Measurements from ENCODE around the gene SERINC5.
A peak's percentile ranks its signal among the peaks of the same experiment; 100 is the strongest.
"Not testable (repeated sequence)": the region's sequence is repeated elsewhere in the genome, so short reads cannot be mapped to it uniquely, and the experiment has no call there.

The SERINC5 gene

GRCh38 chr5:80168388-80169028 lies 87.3 kb downstream of the SERINC5 start:
- Mint-ChIP-seq H3K9me3 (no peaks in the 10 kb centered on the region), H3K27me3 (no peaks in the 10 kb centered on the region), H3K27ac (peak overlapping the region; percentile 50), H3K4me1 (peaks cover 42% of the 10 kb centered on the region), H3K4me3 (no peak overlapping the region), H3K36me3 (ENCODE audit: low read depth) (peaks cover 49% of the 10 kb centered on the region)
- DNase-seq (no peak), ATAC-seq (peak; percentile 57)

GRCh38 chr5:80165452-80165851 lies 90.4 kb downstream of the SERINC5 start:
- Mint-ChIP-seq H3K4me3 (no peak overlapping the region), H3K36me3 (ENCODE audit: low read depth) (peaks cover 60% of the 10 kb centered on the region), H3K4me1 (peaks cover 43% of the 10 kb centered on the region), H3K27me3 (no peaks in the 10 kb centered on the region), H3K27ac (no peak overlapping the region), H3K9me3 (no peaks in the 10 kb centered on the region)
- DNase-seq (no peak), ATAC-seq (no peak)

- Mint-ChIP-seq H3K36me3 (ENCODE audit: low read depth) (peaks cover 56% of the 10 kb centered on the region), H3K27me3 (no peaks in the 10 kb centered on the region), H3K9me3 (no peaks in the 10 kb centered on the region), H3K4me3 (no peak overlapping the region), H3K27ac (no peak overlapping the region), H3K4me1 (peaks cover 34% of the 10 kb centered on the region)
- ATAC-seq (no peak), DNase-seq (no peak)
Measured at GRCh38 chr5:80161165-80161564, 94.7 kb downstream of the SERINC5 start.

DNA sequence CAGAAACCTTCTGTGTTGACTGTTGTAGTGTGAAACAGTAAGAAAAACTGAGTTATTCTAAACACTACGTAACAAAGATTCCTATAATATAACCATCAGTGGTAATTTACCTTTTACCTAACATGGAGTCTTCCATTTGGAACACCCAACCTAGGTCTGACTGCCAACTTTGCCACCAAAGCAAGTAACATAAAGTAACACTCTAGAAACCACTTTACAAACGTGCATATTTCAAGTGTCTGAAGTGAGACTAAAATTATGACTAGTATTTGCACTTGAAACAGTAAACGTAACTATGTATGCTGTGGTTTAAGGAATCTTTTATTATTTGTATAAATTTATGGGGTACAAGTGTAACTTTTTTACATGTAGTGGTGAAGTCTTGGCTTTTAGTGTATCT lies 95.6 kb downstream of the SERINC5 start:
- Mint-ChIP-seq H3K36me3 (ENCODE audit: low read depth) (peaks cover 52% of the 10 kb centered on the region), H3K27me3 (no peaks in the 10 kb centered on the region), H3K9me3 (no peaks in the 10 kb centered on the region), H3K4me3 (no peak overlapping the region), H3K27ac (no peak overlapping the region), H3K4me1 (peaks cover 27% of the 10 kb centered on the region)
- no peak for ATAC-seq
- DNase-seq = no peak

GRCh38 chr5:80159133-80159815 lies 96.6 kb downstream of the SERINC5 start:
- no peak overlapping the region for H3K4me3 Mint-ChIP-seq
- H3K36me3 Mint-ChIP-seq (ENCODE audit: low read depth) = peaks cover 51% of the 10 kb centered on the region
- DNase-seq (no peak), ATAC-seq (peak; percentile 46)
- H3K4me1 Mint-ChIP-seq = peaks cover 23% of the 10 kb centered on the region
- no peaks in the 10 kb centered on the region for H3K9me3 Mint-ChIP-seq
- H3K27me3 Mint-ChIP-seq = no peaks in the 10 kb centered on the region
- H3K27ac Mint-ChIP-seq = no peak overlapping the region

GRCh38 chr5:80156156-80156555 lies 99.7 kb downstream of the SERINC5 start:
- ATAC-seq (no peak), DNase-seq (no peak)
- H3K4me3 Mint-ChIP-seq = no peak overlapping the region
- H3K4me1 Mint-ChIP-seq = peaks cover 47% of the 10 kb centered on the region
- peaks cover 30% of the 10 kb centered on the region for H3K36me3 Mint-ChIP-seq (ENCODE audit: low read depth)
- H3K27me3 Mint-ChIP-seq = no peaks in the 10 kb centered on the region
- H3K27ac Mint-ChIP-seq = no peak overlapping the region
- no peaks in the 10 kb centered on the region for H3K9me3 Mint-ChIP-seq

- Mint-ChIP-seq H3K9me3 (no peaks in the 10 kb centered on the region), H3K36me3 (ENCODE audit: low read depth) (peaks cover 36% of the 10 kb centered on the region), H3K27ac (peak overlapping the region; percentile 15), H3K4me1 (peaks cover 58% of the 10 kb centered on the region), H3K4me3 (no peak overlapping the region), H3K27me3 (no peaks in the 10 kb centered on the region)
- ATAC-seq (no peak), DNase-seq (no peak)
Measured at GRCh38 chr5:80154749-80155148, 101.1 kb downstream of the SERINC5 start.

- not testable (repeated sequence) for ATAC-seq, H3K27me3 Mint-ChIP-seq, DNase-seq, H3K9me3 Mint-ChIP-seq, H3K4me3 Mint-ChIP-seq
- peaks cover 36% of the 10 kb centered on the region for H3K36me3 Mint-ChIP-seq (ENCODE audit: low read depth)
- H3K27ac Mint-ChIP-seq = peak overlapping the region; percentile 47
- peaks cover 55% of the 10 kb centered on the region for H3K4me1 Mint-ChIP-seq
Measured at GRCh38 chr5:80154289-80154688, 101.6 kb downstream of the SERINC5 start.

DNA sequence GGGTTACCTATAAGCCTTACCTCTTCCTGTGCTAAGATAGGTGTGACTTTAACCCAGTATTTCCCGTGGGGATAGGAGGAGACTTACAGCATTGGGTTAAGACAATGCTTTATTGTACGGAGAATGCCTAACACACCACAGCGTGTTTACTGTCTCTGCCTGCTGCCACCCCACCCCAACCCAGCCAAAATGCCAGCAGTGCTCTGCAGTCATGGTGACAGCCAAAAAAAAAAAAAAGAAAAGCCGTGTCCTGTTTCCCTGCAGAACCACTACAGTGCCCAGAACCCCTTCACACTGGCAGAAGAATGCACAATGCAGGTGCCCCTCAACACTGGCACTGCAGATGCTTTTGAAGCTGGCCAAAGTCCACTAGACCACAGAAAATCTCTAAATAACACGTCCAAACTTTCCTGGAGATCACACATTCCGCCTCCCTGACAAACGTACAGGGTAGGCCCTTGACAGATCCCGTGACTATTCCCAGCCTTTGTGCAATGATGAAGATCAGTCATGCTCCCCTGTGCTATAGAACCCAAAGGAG lies 102.2 kb downstream of the SERINC5 start:
- Mint-ChIP-seq H3K4me3 (no peak overlapping the region), H3K4me1 (peaks cover 50% of the 10 kb centered on the region), H3K9me3 (no peaks in the 10 kb centered on the region), H3K27ac (peak overlapping the region; percentile 47), H3K27me3 (no peaks in the 10 kb centered on the region), H3K36me3 (ENCODE audit: low read depth) (peaks cover 34% of the 10 kb centered on the region)
- DNase-seq = no peak
- no peak for ATAC-seq

GRCh38 chr5:80152778-80153177 lies 103.1 kb downstream of the SERINC5 start:
- no peaks in the 10 kb centered on the region for H3K27me3 Mint-ChIP-seq
- DNase-seq = no peak
- no peaks in the 10 kb centered on the region for H3K9me3 Mint-ChIP-seq
- H3K27ac Mint-ChIP-seq = peak overlapping the region; percentile 77
- no peak for ATAC-seq
- H3K4me3 Mint-ChIP-seq = no peak overlapping the region
- H3K36me3 Mint-ChIP-seq (ENCODE audit: low read depth) = peaks cover 33% of the 10 kb centered on the region
- H3K4me1 Mint-ChIP-seq = peaks cover 45% of the 10 kb centered on the region

GRCh38 chr5:80151890-80152289 lies 104.0 kb downstream of the SERINC5 start:
- H3K9me3 Mint-ChIP-seq = no peaks in the 10 kb centered on the region
- H3K4me1 Mint-ChIP-seq = peaks cover 51% of the 10 kb centered on the region
- H3K4me3 Mint-ChIP-seq = no peak overlapping the region
- no peaks in the 10 kb centered on the region for H3K27me3 Mint-ChIP-seq
- DNase-seq (no peak), ATAC-seq (peak; percentile 21)
- H3K27ac Mint-ChIP-seq = peak overlapping the region; percentile 77
- H3K36me3 Mint-ChIP-seq (ENCODE audit: low read depth) = peaks cover 29% of the 10 kb centered on the region

GRCh38 chr5:80150731-80151130 lies 105.1 kb downstream of the SERINC5 start:
- ATAC-seq (no peak), DNase-seq (no peak)
- peaks cover 29% of the 10 kb centered on the region for H3K36me3 Mint-ChIP-seq (ENCODE audit: low read depth)
- H3K4me1 Mint-ChIP-seq = peaks cover 52% of the 10 kb centered on the region
- H3K9me3 Mint-ChIP-seq = no peaks in the 10 kb centered on the region
- no peak overlapping the region for H3K4me3 Mint-ChIP-seq
- H3K27me3 Mint-ChIP-seq = no peaks in the 10 kb centered on the region
- peak overlapping the region; percentile 77 for H3K27ac Mint-ChIP-seq

GRCh38 chr5:80149161-80149609 lies 106.7 kb downstream of the SERINC5 start:
- Mint-ChIP-seq H3K36me3 (ENCODE audit: low read depth) (peaks cover 32% of the 10 kb centered on the region), H3K9me3 (no peaks in the 10 kb centered on the region), H3K4me1 (peaks cover 54% of the 10 kb centered on the region), H3K27me3 (no peaks in the 10 kb centered on the region), H3K4me3 (no peak overlapping the region), H3K27ac (no peak overlapping the region)
- ATAC-seq (no peak), DNase-seq (no peak)

DNA sequence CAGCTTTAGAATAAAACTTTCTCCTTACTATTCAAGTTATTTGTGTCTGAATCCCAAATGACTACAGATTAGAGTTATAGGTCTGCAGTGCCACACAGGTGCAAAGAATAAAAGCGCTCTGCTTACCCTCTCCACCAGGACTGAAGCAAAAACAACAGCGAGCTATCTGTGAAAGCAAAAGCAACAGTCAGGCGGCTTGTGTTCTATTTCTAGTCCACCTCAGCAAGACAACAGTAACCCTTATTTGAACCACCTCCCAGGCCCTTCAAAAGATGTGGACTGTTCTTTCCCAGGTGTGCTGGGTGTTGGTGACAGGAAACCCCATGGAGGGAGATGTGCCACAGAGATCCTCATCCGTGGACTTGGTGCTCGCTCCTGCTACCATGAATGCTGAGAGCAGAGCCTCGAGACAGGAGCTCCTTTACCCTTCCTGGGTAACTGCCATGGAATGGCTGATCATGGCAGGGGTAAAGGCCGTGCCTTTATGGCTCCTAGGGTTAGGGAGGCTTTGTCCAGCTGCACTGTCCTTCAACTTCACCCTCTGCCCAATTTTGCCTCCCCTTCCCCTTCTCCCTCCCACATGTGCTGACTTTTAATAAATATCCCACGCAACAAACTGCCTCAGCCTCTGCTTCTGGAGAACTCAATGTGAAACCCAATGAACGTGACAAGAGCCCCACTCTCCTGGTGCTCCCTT lies 108.6 kb downstream of the SERINC5 start:
- Mint-ChIP-seq H3K9me3 (no peaks in the 10 kb centered on the region), H3K36me3 (ENCODE audit: low read depth) (peaks cover 33% of the 10 kb centered on the region), H3K27me3 (no peaks in the 10 kb centered on the region), H3K4me1 (peaks cover 45% of the 10 kb centered on the region), H3K4me3 (no peak overlapping the region), H3K27ac (peak overlapping the region; percentile 13)
- ATAC-seq (no peak), DNase-seq (no peak)

- H3K27ac Mint-ChIP-seq = no peak overlapping the region
- no peaks in the 10 kb centered on the region for H3K9me3 Mint-ChIP-seq
- no peaks in the 10 kb centered on the region for H3K27me3 Mint-ChIP-seq
- peaks cover 45% of the 10 kb centered on the region for H3K4me1 Mint-ChIP-seq
- peaks cover 30% of the 10 kb centered on the region for H3K36me3 Mint-ChIP-seq (ENCODE audit: low read depth)
- no peak for ATAC-seq
- DNase-seq = no peak
- H3K4me3 Mint-ChIP-seq = no peak overlapping the region
Measured at GRCh38 chr5:80146046-80146445, 109.8 kb downstream of the SERINC5 start.

All from activated naive CD8-positive, alpha-beta T cell treated with anti-CD3 and anti-CD28 coated beads, Interleukin-2, amount 50 U/mL, for 24 hours (primary cell).